Lung (tissue), 12 donors: ENCODE data around the gene POSTN. TPM values are rescaled to one million over a fixed set of nuclear protein-coding genes. Genes with fewer than 3 reads are reported as not detected.

Experiments
- ATAC-seq: fragments of 200-7000 bp; cut with Tn5 transposase; one replicate; pipeline ENCODE4 v1.9.1; 2020; ENCODE audit warnings: moderate number of reproducible peaks; ENCODE audit not compliant: insufficient read depth, low FRiP score
- DNase-seq, 3 donors: peaks; one replicate each; pipeline ENCODE4 v3.0.0-alpha.2; 2013 to 2017
- H3K27ac ChIP-seq, 2 donors: one replicate each; pipeline ENCODE4 v1.5.1; 2013; ENCODE audit warnings: mild to moderate bottlenecking in 2 of 2, moderate library complexity in 2 of 2, control low read depth in 1 of 2, inconsistent platforms in 1 of 2, low read depth in 1 of 2, low read length in 1 of 2
- H3K27me3 ChIP-seq, 3 donors: one replicate each; pipeline ENCODE4 v1.5.1; 2013; ENCODE audit warnings: low read length in 2 of 3; ENCODE audit not compliant: control insufficient read depth in 3 of 3, insufficient read depth in 3 of 3
- H3K36me3 ChIP-seq, 4 donors: one replicate each; pipeline ENCODE4 v1.5.1; 2013; ENCODE audit warnings: low read length in 4 of 4, mild to moderate bottlenecking in 1 of 4, moderate library complexity in 1 of 4; ENCODE audit not compliant: control insufficient read depth in 4 of 4, insufficient read depth in 4 of 4
- H3K4me1 ChIP-seq, 5 donors: one replicate each; pipeline ENCODE4 v1.5.1; 2013; ENCODE audit warnings: low read length in 5 of 5, mild to moderate bottlenecking in 2 of 5, moderate library complexity in 1 of 5; ENCODE audit not compliant: control insufficient read depth in 5 of 5, insufficient read depth in 5 of 5
- H3K4me3 ChIP-seq: one replicate; pipeline ENCODE4 v1.5.1; 2013; ENCODE audit warnings: mild to moderate bottlenecking, control low read depth, moderate library complexity
- H3K9ac ChIP-seq, 2 donors: one replicate each; pipeline ENCODE4 v1.5.1; 2013; ENCODE audit warnings: low read length in 2 of 2, control low read depth in 1 of 2; ENCODE audit not compliant: insufficient read depth in 1 of 2
- H3K9me3 ChIP-seq, 4 donors: one replicate each; pipeline ENCODE4 v1.5.1; 2013; ENCODE audit warnings: low read length in 3 of 4, mild to moderate bottlenecking in 1 of 4, moderate library complexity in 1 of 4; ENCODE audit not compliant: control insufficient read depth in 4 of 4, insufficient read depth in 3 of 4
- CTCF ChIP-seq: IDR thresholded peaks from 2 replicates; pipeline ENCODE4 v1.5.1; 2012; ENCODE audit warnings: mild to moderate bottlenecking; ENCODE audit errors: control extremely low read depth, extremely low read depth
- WGBS, 2 donors: extraction: QIAGEN DNeasy Blood & Tissue Kit; methylation state at CpG; one replicate each; pipeline ENCODE4 v1.1.7; 2013; 5-methylcytosine and 5-hydroxymethylcytosine counted together
- polyA plus RNA-seq, 2 donors: library from polyadenylated mRNA; stranded (reverse); fragments of 200-250 nt; gene quantifications; one replicate each; pipeline ENCODE4 v1.2.1, GENCODE V29; 2013
- total RNA-seq, 2 donors: library from RNA; depleted of rRNA in 1 of 2; stranded (reverse); fragments of >200 nt in 1 of 2; gene quantifications; one replicate each; pipeline ENCODE4 v1.2.1, GENCODE V29; 2014 to 2021
- donor health status: control.
- donor health status: control.
- donor health status: Bipolar disorder and iron deficiency.
- donor health status: healthy.
- donor health status: DM: yes; HTN: yes; CAD: no.

Gene POSTN
- total and polyA plus RNA-seq, 4 donors, result 9.3 to 280 (median 21.7) TPM

- Histone ChIP-seq H3K9me3 (no peaks in the 10 kb centered on the region), H3K27ac (no peak overlapping the region), H3K36me3 (no peaks in the 10 kb centered on the region), H3K9ac (no peak overlapping the region), H3K4me1 (peaks cover 0 to 33% (median 3%) of the 10 kb centered on the region in 5 donors), H3K27me3 (no peaks in the 10 kb centered on the region), H3K4me3 (no peak overlapping the region)
- no peak for TF ChIP-seq CTCF
- ATAC-seq (no peak), DNase-seq (peak in 1 of 3 donors; percentile 30)
- 84 to 90% methylated on average over 3 of the region's 3 CpGs for WGBS, 2 donors
Observed at GRCh38 chr13:37601648-37602440, 3.3 kb upstream of the POSTN start.

GRCh38 chr13:37599519-37599918 is 951 bp upstream of the POSTN start:
- TF ChIP-seq CTCF, result no peak
- DNase-seq (peak in 2 of 3 donors; percentile 62 to 65), ATAC-seq (no peak)
- WGBS, 2 donors, result 68 to 70% methylated on average over 2 of the region's 2 CpGs
- H3K4me1 ChIP-seq, result peaks cover 0 to 55% (median 5%) of the 10 kb centered on the region in 5 donors
- no peak overlapping the region for H3K27ac ChIP-seq
- no peaks in the 10 kb centered on the region for H3K27me3 ChIP-seq
- peaks cover 0 to 3% (median 0%) of the 10 kb centered on the region in 4 donors for H3K36me3 ChIP-seq
- H3K9ac ChIP-seq, result peak overlapping the region in 1 of 2 donors; percentile 91
- no peak overlapping the region for H3K4me3 ChIP-seq
- no peaks in the 10 kb centered on the region for H3K9me3 ChIP-seq

GRCh38 chr13:37597477-37598025 is 1.0 kb downstream of the POSTN start:
- Histone ChIP-seq H3K36me3 (peaks cover 0 to 3% (median 0%) of the 10 kb centered on the region in 4 donors), H3K4me1 (peaks cover 0 to 58% (median 5%) of the 10 kb centered on the region in 5 donors), H3K9ac (peak overlapping the region in 1 of 2 donors; percentile 91), H3K4me3 (no peak overlapping the region), H3K27ac (no peak overlapping the region), H3K27me3 (no peaks in the 10 kb centered on the region), H3K9me3 (no peaks in the 10 kb centered on the region)
- 51 to 69% methylated on average over 2 of the region's 2 CpGs for WGBS, 2 donors
- TF ChIP-seq CTCF, result no peak
- DNase-seq (peak in 2 of 3 donors; percentile 74 to 75), ATAC-seq (no peak)
